ENCODE results near the gene SUGCT. TPM values are rescaled to one million over a fixed set of nuclear protein-coding genes. Genes with fewer than 3 reads are reported as not detected.
"Not testable (repeated sequence)": the region's sequence is repeated elsewhere in the genome, so short reads cannot be mapped to it uniquely, and the experiment has no call there.

The SUGCT gene
- polyA plus RNA-seq, 6 donors from 2014 or later = 4.1 to 11.4 (median 9.0) TPM

DNA sequence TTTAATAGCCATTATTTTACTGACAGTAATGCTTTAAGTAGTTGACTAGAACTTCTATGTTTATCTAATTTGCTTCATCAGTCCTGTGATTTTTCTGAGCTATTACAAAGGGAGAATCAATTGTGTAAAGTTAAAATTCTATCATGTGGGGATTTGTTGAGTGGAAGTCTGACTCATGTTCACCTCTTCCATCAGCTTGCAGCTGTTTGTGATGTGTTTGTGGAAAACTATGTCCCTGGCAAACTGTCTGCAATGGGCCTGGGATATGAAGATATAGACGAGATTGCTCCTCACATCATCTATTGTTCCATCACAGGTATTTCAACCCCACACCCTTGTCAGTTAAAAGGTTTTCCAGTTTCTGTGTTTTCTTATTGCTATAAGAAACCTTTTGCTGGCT, 59.9 kb downstream of the SUGCT start:
- Mint-ChIP-seq H3K27me3 (peaks cover 0 to 6% (median 1%) of the 10 kb centered on the region in 3 donors), H3K9me3 (no peaks in the 10 kb centered on the region), H3K36me3 (no peaks in the 10 kb centered on the region), H3K4me3 (no peak overlapping the region), H3K27ac (no peak overlapping the region), H3K4me1 (no peaks in the 10 kb centered on the region)
- DNase-seq (no peak), ATAC-seq (ENCODE audit: low read depth in 2 of 2) (no peak)

GRCh38 chr7:40197527-40197926, 62.7 kb downstream of the SUGCT start:
- no peaks in the 10 kb centered on the region for H3K36me3 Mint-ChIP-seq
- no peaks in the 10 kb centered on the region for H3K4me1 Mint-ChIP-seq
- H3K27me3 Mint-ChIP-seq = peaks cover 3 to 14% (median 11%) of the 10 kb centered on the region in 3 donors
- no peak for DNase-seq
- no peaks in the 10 kb centered on the region for H3K9me3 Mint-ChIP-seq
- no peak for ATAC-seq (ENCODE audit: low read depth in 2 of 2)
- H3K4me3 Mint-ChIP-seq = no peak overlapping the region
- H3K27ac Mint-ChIP-seq = no peak overlapping the region

- H3K9me3 Mint-ChIP-seq = no peaks in the 10 kb centered on the region
- no peak overlapping the region for H3K4me3 Mint-ChIP-seq
- no peaks in the 10 kb centered on the region for H3K4me1 Mint-ChIP-seq
- no peak overlapping the region for H3K27ac Mint-ChIP-seq
- H3K27me3 Mint-ChIP-seq = peaks cover 3 to 15% (median 13%) of the 10 kb centered on the region in 3 donors
- ATAC-seq (ENCODE audit: low read depth in 2 of 2) = no peak
- H3K36me3 Mint-ChIP-seq = no peaks in the 10 kb centered on the region
- no peak for DNase-seq
Observed at GRCh38 chr7:40199076-40199802, 64.4 kb downstream of the SUGCT start.

- no peak for DNase-seq
- Mint-ChIP-seq H3K27me3 (peaks cover 3 to 15% (median 13%) of the 10 kb centered on the region in 3 donors), H3K4me1 (no peaks in the 10 kb centered on the region), H3K27ac (no peak overlapping the region), H3K9me3 (no peaks in the 10 kb centered on the region), H3K36me3 (no peaks in the 10 kb centered on the region), H3K4me3 (no peak overlapping the region)
- no peak for ATAC-seq (ENCODE audit: low read depth in 2 of 2)
Observed at GRCh38 chr7:40200791-40201190, 66.0 kb downstream of the SUGCT start.

DNA sequence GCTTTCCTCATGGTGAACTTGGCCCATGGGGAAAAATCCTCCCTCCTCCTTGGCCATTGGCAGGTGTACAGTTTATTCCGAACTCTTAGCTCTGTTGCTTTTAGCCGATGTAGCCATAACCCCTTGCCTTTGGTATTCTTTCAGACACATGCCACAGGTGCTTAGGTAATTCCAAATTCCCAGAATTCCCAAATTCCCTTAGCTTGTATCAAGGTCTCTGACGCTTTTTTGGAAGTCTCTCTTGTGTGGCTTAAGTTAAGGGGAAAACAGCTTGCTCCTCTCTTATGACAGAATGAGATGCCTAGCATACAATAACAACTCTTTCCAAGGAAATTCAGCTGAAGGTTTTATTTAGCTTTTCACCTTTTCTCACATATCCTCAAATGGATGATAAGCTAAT, 68.0 kb downstream of the SUGCT start:
- DNase-seq (no peak), ATAC-seq (ENCODE audit: low read depth in 2 of 2) (no peak)
- Mint-ChIP-seq H3K27ac (no peak overlapping the region), H3K27me3 (peaks cover 3 to 15% (median 8%) of the 10 kb centered on the region in 3 donors), H3K4me3 (no peak overlapping the region), H3K9me3 (peaks cover 0 to 4% (median 0%) of the 10 kb centered on the region in 7 donors), H3K4me1 (no peaks in the 10 kb centered on the region), H3K36me3 (no peaks in the 10 kb centered on the region)

GRCh38 chr7:40204581-40204980, 69.8 kb downstream of the SUGCT start:
- no peak overlapping the region for H3K4me3 Mint-ChIP-seq
- ATAC-seq (ENCODE audit: low read depth in 2 of 2) = no peak
- peaks cover 3 to 15% (median 8%) of the 10 kb centered on the region in 3 donors for H3K27me3 Mint-ChIP-seq
- no peak for DNase-seq
- no peaks in the 10 kb centered on the region for H3K36me3 Mint-ChIP-seq
- no peaks in the 10 kb centered on the region for H3K4me1 Mint-ChIP-seq
- H3K9me3 Mint-ChIP-seq = peaks cover 0 to 4% (median 0%) of the 10 kb centered on the region in 7 donors
- no peak overlapping the region for H3K27ac Mint-ChIP-seq

GRCh38 chr7:40205992-40206391, 71.2 kb downstream of the SUGCT start:
- no peak for ATAC-seq (ENCODE audit: low read depth in 2 of 2)
- Mint-ChIP-seq H3K27ac (no peak overlapping the region), H3K4me3 (no peak overlapping the region), H3K27me3 (peaks cover 0 to 8% (median 8%) of the 10 kb centered on the region in 3 donors), H3K4me1 (no peaks in the 10 kb centered on the region), H3K36me3 (no peaks in the 10 kb centered on the region), H3K9me3 (peaks cover 0 to 4% (median 0%) of the 10 kb centered on the region in 7 donors)
- DNase-seq = no peak

- no peak overlapping the region for H3K4me3 Mint-ChIP-seq
- no peak overlapping the region for H3K27ac Mint-ChIP-seq
- H3K27me3 Mint-ChIP-seq = peaks cover 0 to 4% (median 0%) of the 10 kb centered on the region in 3 donors
- H3K4me1 Mint-ChIP-seq = no peaks in the 10 kb centered on the region
- peaks cover 0 to 4% (median 0%) of the 10 kb centered on the region in 7 donors for H3K9me3 Mint-ChIP-seq
- no peaks in the 10 kb centered on the region for H3K36me3 Mint-ChIP-seq
- no peak for DNase-seq
- ATAC-seq (ENCODE audit: low read depth in 2 of 2) = no peak
Observed at GRCh38 chr7:40211276-40212003, 76.6 kb downstream of the SUGCT start.

- Mint-ChIP-seq H3K4me3 (no peak overlapping the region), H3K27me3 (peaks cover 0 to 4% (median 0%) of the 10 kb centered on the region in 3 donors), H3K27ac (no peak overlapping the region), H3K36me3 (no peaks in the 10 kb centered on the region), H3K9me3 (no peaks in the 10 kb centered on the region), H3K4me1 (no peaks in the 10 kb centered on the region)
- no peak for ATAC-seq (ENCODE audit: low read depth in 2 of 2)
- DNase-seq = no peak
Observed at GRCh38 chr7:40213291-40213690, 78.5 kb downstream of the SUGCT start.

GRCh38 chr7:40213856-40214255, 79.1 kb downstream of the SUGCT start:
- no peaks in the 10 kb centered on the region for H3K36me3 Mint-ChIP-seq
- no peak overlapping the region for H3K4me3 Mint-ChIP-seq
- H3K27me3 Mint-ChIP-seq = peaks cover 0 to 4% (median 0%) of the 10 kb centered on the region in 3 donors
- no peaks in the 10 kb centered on the region for H3K4me1 Mint-ChIP-seq
- ATAC-seq (ENCODE audit: low read depth in 2 of 2) (no peak), DNase-seq (no peak)
- H3K27ac Mint-ChIP-seq = no peak overlapping the region
- peaks cover 0 to 3% (median 0%) of the 10 kb centered on the region in 7 donors for H3K9me3 Mint-ChIP-seq

GRCh38 chr7:40218612-40219011, 83.8 kb downstream of the SUGCT start:
- H3K4me3 Mint-ChIP-seq; H3K9me3 Mint-ChIP-seq; H3K27me3 Mint-ChIP-seq; ATAC-seq (ENCODE audit: low read depth in 2 of 2); DNase-seq; H3K27ac Mint-ChIP-seq; H3K4me1 Mint-ChIP-seq; H3K36me3 Mint-ChIP-seq: not testable (repeated sequence)

DNA sequence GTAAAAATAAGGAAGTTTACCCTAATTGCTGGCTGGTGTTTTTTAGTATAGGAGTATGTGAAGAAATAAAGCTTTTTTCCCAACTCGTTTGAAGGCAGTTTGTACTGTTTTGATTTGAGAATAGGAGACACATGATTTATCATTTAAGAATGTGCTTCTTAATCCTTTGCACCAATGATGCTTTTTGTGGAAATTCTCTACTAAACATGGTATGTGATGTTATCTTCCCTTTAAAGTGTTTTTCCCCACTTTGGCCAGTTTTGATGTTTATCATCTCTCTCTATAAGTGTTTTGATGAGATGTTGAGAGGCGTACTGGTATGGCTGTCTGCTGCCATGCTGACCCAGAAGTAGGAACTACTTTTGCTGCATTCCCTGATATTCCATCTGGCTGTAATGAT, 85.1 kb downstream of the SUGCT start:
- Mint-ChIP-seq H3K36me3 (no peaks in the 10 kb centered on the region), H3K9me3 (peaks cover 0 to 6% (median 0%) of the 10 kb centered on the region in 7 donors), H3K4me3 (no peak overlapping the region), H3K4me1 (no peaks in the 10 kb centered on the region), H3K27me3 (no peaks in the 10 kb centered on the region), H3K27ac (no peak overlapping the region)
- no peak for DNase-seq
- no peak for ATAC-seq (ENCODE audit: low read depth in 2 of 2)

- Mint-ChIP-seq H3K27ac (no peak overlapping the region), H3K4me3 (no peak overlapping the region), H3K9me3 (peaks cover 0 to 6% (median 0%) of the 10 kb centered on the region in 7 donors), H3K4me1 (no peaks in the 10 kb centered on the region), H3K27me3 (no peaks in the 10 kb centered on the region), H3K36me3 (no peaks in the 10 kb centered on the region)
- DNase-seq (no peak), ATAC-seq (ENCODE audit: low read depth in 2 of 2) (no peak)
Observed at GRCh38 chr7:40220421-40220911, 85.7 kb downstream of the SUGCT start.

GRCh38 chr7:40221836-40222235, 87.0 kb downstream of the SUGCT start:
- no peak for DNase-seq
- no peaks in the 10 kb centered on the region for H3K4me1 Mint-ChIP-seq
- H3K27me3 Mint-ChIP-seq = no peaks in the 10 kb centered on the region
- no peak for ATAC-seq (ENCODE audit: low read depth in 2 of 2)
- H3K4me3 Mint-ChIP-seq = no peak overlapping the region
- H3K27ac Mint-ChIP-seq = no peak overlapping the region
- H3K36me3 Mint-ChIP-seq = no peaks in the 10 kb centered on the region
- H3K9me3 Mint-ChIP-seq = peaks cover 0 to 6% (median 0%) of the 10 kb centered on the region in 7 donors
